Pancreas (tissue), 10 donors: ENCODE results near the gene ITGA8. TPM values are rescaled to one million over a fixed set of nuclear protein-coding genes. Genes with fewer than 3 reads are reported as not detected.
A peak's percentile ranks its signal among the peaks of the same experiment; 100 is the strongest.

Source experiments
- ATAC-seq, 4 donors: fragments of 200-7000 bp; cut with Tn5 transposase; one replicate each; pipeline versions ENCODE4 v1.8.0 to v1.9.1; 2020; ENCODE audit warnings: mild to moderate bottlenecking in 4 of 4, moderate library complexity in 4 of 4
- DNase-seq, 6 donors: peaks; one replicate each; pipeline ENCODE4 v3.0.0-alpha.2; 2020
- FAIRE-seq: peaks from 2 replicates; lab custom pipeline; 2012; peaks lifted over from hg19 to GRCh38; lab: Jason Lieb, UNC
- H3K27ac ChIP-seq, 4 donors: fragments of 200-600 bp; sonication (generic); 1 replicate in 3 of 4; 2 replicates in 1 of 4; pipeline versions ENCODE4 v1.5.0 to v1.8.0; 2020
- H3K27me3 ChIP-seq, 4 donors: fragments of 200-600 bp; one replicate each; pipeline ENCODE4 v1.8.0; 2021
- H3K36me3 ChIP-seq, 3 donors: fragments of 200-600 bp; sonication (generic) in 1 of 3; one replicate each; pipeline versions ENCODE4 v1.5.0 to v1.8.0; 2020 to 2021
- H3K4me1 ChIP-seq, 3 donors: fragments of 200-600 bp; one replicate each; pipeline ENCODE4 v1.8.0; 2021
- H3K4me3 ChIP-seq, 4 donors: fragments of 200-600 bp; sonication (generic) in 2 of 4; one replicate each; pipeline versions ENCODE4 v1.5.0 to v1.8.0; 2020 to 2021
- H3K9me3 ChIP-seq, 4 donors: fragments of 200-600 bp; one replicate each; pipeline ENCODE4 v1.8.0; 2021
- CTCF ChIP-seq, 4 donors: fragments of 200-600 bp; sonication (generic) in 3 of 4; IDR thresholded peaks; one replicate each; pipeline versions ENCODE4 v1.5.0 to v1.8.0; 2021; ENCODE audit warnings: antibody characterized with exemption in 4 of 4
- WGBS, 2 donors: extraction: QIAGEN DNeasy Blood & Tissue Kit; methylation state at CpG; one replicate each; pipeline ENCODE4 v1.1.7; 2013; 5-methylcytosine and 5-hydroxymethylcytosine counted together
- intact Hi-C, 3 donors: fragments of 100-400 bp; cut with DNase I; formaldehyde crosslinking; loops; one replicate each; pipeline versions ENCODE4 v1.11.1 to v1.14.2; 2022
- polyA plus RNA-seq, 2 donors: library from polyadenylated mRNA; stranded (reverse); fragments of 200-250 nt; gene quantifications; one replicate each; pipeline ENCODE4 v1.2.3, GENCODE V29; 2013
- total RNA-seq, 6 donors: library from RNA; stranded (reverse); fragmentation: NEBNext Ultra II Directional in 4 of 6; extraction: Animal tissue kit (Norgen Biotek cat#: 25700) in 4 of 6; gene quantifications; one replicate each; pipeline versions ENCODE4 v1.2.1 to v1.2.4, GENCODE V29; 2021 to 2023
- donor health status: healthy with polysubstance abuse.
- donor health status: DM: no; HTN: no; CAD: no; lungs with moderate emphysema.
- donor health status: DM: no; HTN: no; CAD: no.
- donor health status: control.
- donor health status: control.
- donor health status: Bipolar disorder and iron deficiency.
- donor health status: DM: yes; HTN: yes; CAD: no.
- donor health status: DM: no; HTN: no; CAD: no.
- donor health status: DM: no; HTN: no; CAD: no.
- donor health status: DM: yes; HTN: yes; CAD: no.

Gene ITGA8
- total and polyA plus RNA-seq, 8 donors, result 0.12 to 1.1 (median 0.52) TPM

DNA sequence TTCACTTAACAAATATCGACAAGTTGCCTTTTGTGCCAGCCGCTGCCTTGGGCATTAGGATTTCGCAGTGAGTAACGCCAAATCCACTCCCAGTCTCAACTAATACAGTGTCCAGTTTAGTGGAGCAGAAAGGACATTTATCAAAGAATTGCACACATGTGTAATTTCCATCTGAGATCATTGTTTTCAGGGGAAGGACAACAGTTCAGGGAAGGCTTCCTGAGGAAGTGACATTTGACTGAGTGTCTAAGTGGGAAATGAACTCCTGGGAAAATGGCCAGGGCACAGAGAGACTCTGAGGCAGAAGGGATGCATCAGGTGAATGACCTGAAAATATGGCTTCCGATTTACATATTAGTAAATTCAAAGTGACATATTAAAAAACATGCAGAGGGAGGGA lies 89.4 kb downstream of the ITGA8 start:
- H3K4me1 ChIP-seq, result no peaks in the 10 kb centered on the region
- WGBS, 2 donors, result 70 to 81% methylated on average over 5 of the region's 5 CpGs
- no peak overlapping the region for H3K4me3 ChIP-seq
- H3K27ac ChIP-seq, result no peak overlapping the region
- no peaks in the 10 kb centered on the region for H3K9me3 ChIP-seq
- TF ChIP-seq CTCF (IDR thresholded peaks at IDR 0.05), result no peak
- ATAC-seq (no peak), FAIRE-seq (no peak), DNase-seq (no peak)
- intact Hi-C loops, result no loop called here
- H3K27me3 ChIP-seq, result no peaks in the 10 kb centered on the region
- H3K36me3 ChIP-seq, result no peaks in the 10 kb centered on the region

- Histone ChIP-seq H3K36me3 (no peaks in the 10 kb centered on the region), H3K27me3 (no peaks in the 10 kb centered on the region), H3K9me3 (no peaks in the 10 kb centered on the region), H3K4me3 (no peak overlapping the region), H3K27ac (no peak overlapping the region), H3K4me1 (no peaks in the 10 kb centered on the region)
- intact Hi-C loops, result no loop called here
- 68 to 84% methylated on average over 8 of the region's 8 CpGs for WGBS, 2 donors
- FAIRE-seq (no peak), DNase-seq (no peak), ATAC-seq (no peak)
- no peak for TF ChIP-seq CTCF (IDR thresholded peaks at IDR 0.05)
Observed at GRCh38 chr10:15627617-15628196, 92.0 kb downstream of the ITGA8 start.

- 92 to 97% methylated on average over 2 of the region's 2 CpGs for WGBS, 2 donors
- TF ChIP-seq CTCF (IDR thresholded peaks at IDR 0.05), result no peak
- Histone ChIP-seq H3K9me3 (no peaks in the 10 kb centered on the region), H3K4me3 (no peak overlapping the region), H3K27ac (no peak overlapping the region), H3K27me3 (no peaks in the 10 kb centered on the region), H3K4me1 (no peaks in the 10 kb centered on the region), H3K36me3 (no peaks in the 10 kb centered on the region)
- no peak for FAIRE-seq
- no peak for DNase-seq
- ATAC-seq, result no peak
- intact Hi-C loops, result no loop called here
Observed at GRCh38 chr10:15626937-15627336, 92.8 kb downstream of the ITGA8 start.

DNA sequence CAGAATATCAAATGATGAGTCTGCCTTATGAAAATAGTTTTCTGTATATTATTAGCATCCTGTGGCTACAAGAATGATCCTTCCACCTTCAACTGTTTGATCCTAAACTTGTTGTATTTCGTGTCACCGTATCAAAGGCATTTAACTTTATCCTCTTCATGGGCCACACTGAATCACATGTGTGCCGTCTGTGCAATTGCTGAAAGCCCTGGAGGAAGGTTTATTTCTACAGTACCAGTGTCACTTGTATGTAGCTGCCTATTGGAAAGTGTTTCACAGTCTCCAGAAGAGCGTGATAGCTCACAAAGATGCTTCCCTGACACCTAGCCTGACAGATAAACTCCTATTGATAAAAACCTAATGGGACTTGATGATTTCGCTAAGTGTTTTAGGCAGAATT lies 94.5 kb downstream of the ITGA8 start:
- Histone ChIP-seq H3K9me3 (no peaks in the 10 kb centered on the region), H3K36me3 (no peaks in the 10 kb centered on the region), H3K27ac (no peak overlapping the region), H3K4me1 (no peaks in the 10 kb centered on the region), H3K27me3 (no peaks in the 10 kb centered on the region), H3K4me3 (no peak overlapping the region)
- TF ChIP-seq CTCF (IDR thresholded peaks at IDR 0.05), result no peak
- no peak for FAIRE-seq
- DNase-seq, result no peak
- no peak for ATAC-seq
- intact Hi-C loops, result no loop called here
- 70 to 74% methylated on average over 5 of the region's 5 CpGs for WGBS, 2 donors

DNA sequence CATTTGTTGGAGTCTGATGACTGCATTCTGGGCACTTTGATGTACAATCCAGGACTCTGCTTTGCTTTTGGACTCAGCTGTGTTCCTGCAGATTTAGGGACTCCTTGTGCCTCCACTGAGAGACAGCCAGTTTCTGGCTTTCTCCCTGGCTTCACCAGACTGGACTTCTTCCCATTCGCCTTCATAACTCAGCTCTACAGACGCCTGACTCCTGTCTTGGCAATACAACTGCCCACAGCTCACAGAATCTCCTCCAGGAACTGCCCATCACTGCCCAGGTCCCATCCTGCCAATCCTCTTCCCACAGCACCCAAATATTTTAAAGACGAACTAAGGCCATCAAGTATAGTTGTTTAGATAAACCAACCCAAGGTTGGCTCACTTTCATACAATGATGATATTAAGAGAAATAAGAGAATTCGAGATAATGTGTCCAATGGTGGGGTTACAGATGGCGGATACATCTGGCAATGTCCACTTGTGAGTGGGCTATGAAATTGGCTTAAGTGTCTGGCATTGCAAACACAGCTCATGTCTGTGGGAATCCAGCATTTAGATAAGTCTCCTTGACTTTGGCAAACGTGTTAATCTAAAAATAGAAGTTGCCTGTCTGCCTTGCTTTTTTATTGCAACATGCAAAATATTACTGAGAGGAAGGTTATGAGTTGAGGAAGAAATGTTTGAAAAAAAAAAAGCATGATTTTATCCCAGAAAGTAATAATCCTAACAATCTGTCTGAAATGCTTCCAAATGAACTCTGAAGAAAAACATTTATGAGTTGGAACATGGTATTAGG lies 95.1 kb downstream of the ITGA8 start:
- no peak overlapping the region for H3K4me3 ChIP-seq
- no peak for FAIRE-seq
- no peaks in the 10 kb centered on the region for H3K27me3 ChIP-seq
- H3K9me3 ChIP-seq, result no peaks in the 10 kb centered on the region
- no peaks in the 10 kb centered on the region for H3K36me3 ChIP-seq
- H3K4me1 ChIP-seq, result no peaks in the 10 kb centered on the region
- intact Hi-C loops, result no loop called here
- no peak overlapping the region for H3K27ac ChIP-seq
- DNase-seq, result no peak
- TF ChIP-seq CTCF (IDR thresholded peaks at IDR 0.05), result no peak
- WGBS, 2 donors, result 47 to 57% methylated on average over 6 of the region's 6 CpGs
- peak in 1 of 4 donors; percentile 14 for ATAC-seq
